ENCODE measurements around the gene FAM171A2.

The FAM171A2 gene

DNA sequence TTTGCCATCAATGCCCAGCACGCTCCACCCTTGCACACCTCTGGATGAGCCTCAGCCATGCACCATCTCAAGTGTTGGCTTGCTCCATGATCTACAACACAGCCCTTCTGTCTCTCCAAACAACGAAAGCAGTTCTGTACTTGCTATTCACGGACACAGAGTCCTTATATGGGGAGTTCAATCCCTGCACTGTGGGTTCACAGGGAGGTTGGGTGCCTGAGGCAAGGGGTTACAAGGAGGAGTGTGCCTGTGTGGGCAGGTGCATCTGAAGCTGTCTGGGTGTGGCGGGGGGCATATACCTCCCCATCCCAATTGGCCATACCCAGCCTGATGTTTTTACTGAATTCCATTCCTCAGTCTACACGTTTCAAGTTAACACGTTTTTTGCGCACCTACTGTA lies 49.6 kb downstream of the FAM171A2 start:
- ChIA-PET POLR2A (interaction anchor here (0.6 kb wide), 1 partner anchor 8 kb away, joined by 5 read pairs; no protein-coding TSS in a partner anchor), CTCF (interaction anchor here (1.6 kb wide), 1 partner anchor 17 kb away, joined by 3 read pairs; no protein-coding TSS in a partner anchor)
- no peak for DNase-seq (ENCODE audit: extremely low spot score)

DNA sequence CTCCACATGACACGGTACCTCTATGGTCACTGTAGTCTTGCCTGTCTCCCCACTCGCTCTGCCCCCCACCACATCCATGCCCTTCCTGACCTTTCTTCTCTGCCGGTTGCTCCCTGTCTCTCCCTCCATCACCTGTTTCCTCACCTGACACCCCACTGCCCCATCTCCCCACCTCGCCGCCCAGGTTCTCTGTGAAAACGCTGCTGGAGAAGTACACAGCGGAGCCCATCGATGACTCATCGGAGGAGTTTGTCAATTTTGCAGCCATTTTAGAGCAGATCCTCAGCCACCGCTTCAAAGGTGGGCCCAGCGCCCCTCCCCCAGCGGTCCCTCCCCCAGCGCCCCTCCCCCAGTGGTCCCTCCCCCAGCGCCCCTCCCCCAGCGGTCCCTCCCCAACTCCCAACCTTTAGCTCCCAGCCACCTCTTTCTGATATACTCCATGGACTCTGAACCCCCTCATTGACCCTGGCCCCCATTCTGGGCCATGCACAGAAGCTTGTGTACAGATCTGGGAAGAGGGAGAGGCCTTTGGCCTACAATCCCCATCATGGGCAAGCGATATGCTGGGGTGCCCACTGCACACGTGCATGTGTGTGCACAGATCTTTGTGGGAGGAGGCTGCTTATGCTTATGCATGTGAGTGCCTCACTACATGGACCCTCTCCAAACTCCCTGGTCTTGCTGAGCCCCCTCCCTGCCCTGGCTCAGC lies 51.1 kb downstream of the FAM171A2 start:
- no peak for DNase-seq (ENCODE audit: extremely low spot score)
- no peak for TF ChIP-seq CTCF (IDR thresholded peaks at IDR 0.05; ENCODE audit: control extremely low read depth, extremely low read depth, low read depth, missing control alignments)
- ChIA-PET POLR2A (interaction anchor here (0.5 to 0.6 kb wide), 2 partner anchors 83 to 194 kb away, joined by 4 to 6 read pairs; no protein-coding TSS in a partner anchor), CTCF (interaction anchor here (0.5 to 1.6 kb wide), 3 partner anchors 18 to 269 kb away, joined by 3 to 4 read pairs (median 3); no protein-coding TSS in a partner anchor)

More for the DNA sequence above, 49.6 kb downstream of the FAM171A2 start:
- no peak for TF ChIP-seq CTCF (IDR thresholded peaks at IDR 0.05; ENCODE audit: control extremely low read depth, extremely low read depth, low read depth, missing control alignments)

DNA sequence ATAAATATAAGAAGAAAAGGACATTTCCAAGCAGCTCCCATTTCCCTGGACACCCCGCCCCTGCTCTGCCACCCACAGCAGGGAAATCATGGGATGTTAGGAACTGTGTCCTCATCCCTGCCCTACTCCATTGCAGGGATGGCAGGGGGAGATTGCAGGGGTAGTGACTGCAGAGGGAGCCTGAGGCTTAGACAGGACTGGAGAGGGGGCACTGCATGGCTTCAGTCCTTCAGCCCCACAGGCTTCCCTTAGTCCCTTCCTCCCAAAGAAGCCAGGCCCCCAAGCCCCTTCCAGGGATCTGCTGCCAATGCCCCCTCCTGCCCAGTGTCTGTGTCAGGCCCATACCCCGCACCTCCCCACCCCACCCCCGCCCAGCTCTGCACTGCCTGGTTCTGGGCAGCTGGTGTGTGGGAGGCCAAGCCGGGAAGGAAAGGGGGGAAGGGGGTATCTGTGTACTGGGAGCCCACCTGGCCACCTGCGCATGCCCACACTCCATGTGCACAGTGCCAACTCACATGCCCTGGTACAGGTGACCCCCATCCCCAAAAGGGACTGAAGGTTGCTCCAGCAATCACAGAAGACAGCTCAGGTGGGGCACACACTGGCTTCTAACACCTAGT lies 52.0 kb downstream of the FAM171A2 start:
- POLR2A ChIA-PET, result interaction anchor here (0.5 kb wide), 1 partner anchor 84 kb away, joined by 4 read pairs; no protein-coding TSS in a partner anchor
- TF ChIP-seq CTCF (IDR thresholded peaks at IDR 0.05; ENCODE audit: control extremely low read depth, extremely low read depth, low read depth, missing control alignments), result no peak
- CTCF ChIA-PET, result interaction anchor here (1.3 to 1.7 kb wide), 3 partner anchors 66 to 102 kb away, joined by 3 to 5 read pairs (median 4); no protein-coding TSS in a partner anchor
- no peak for DNase-seq (ENCODE audit: extremely low spot score)

DNA sequence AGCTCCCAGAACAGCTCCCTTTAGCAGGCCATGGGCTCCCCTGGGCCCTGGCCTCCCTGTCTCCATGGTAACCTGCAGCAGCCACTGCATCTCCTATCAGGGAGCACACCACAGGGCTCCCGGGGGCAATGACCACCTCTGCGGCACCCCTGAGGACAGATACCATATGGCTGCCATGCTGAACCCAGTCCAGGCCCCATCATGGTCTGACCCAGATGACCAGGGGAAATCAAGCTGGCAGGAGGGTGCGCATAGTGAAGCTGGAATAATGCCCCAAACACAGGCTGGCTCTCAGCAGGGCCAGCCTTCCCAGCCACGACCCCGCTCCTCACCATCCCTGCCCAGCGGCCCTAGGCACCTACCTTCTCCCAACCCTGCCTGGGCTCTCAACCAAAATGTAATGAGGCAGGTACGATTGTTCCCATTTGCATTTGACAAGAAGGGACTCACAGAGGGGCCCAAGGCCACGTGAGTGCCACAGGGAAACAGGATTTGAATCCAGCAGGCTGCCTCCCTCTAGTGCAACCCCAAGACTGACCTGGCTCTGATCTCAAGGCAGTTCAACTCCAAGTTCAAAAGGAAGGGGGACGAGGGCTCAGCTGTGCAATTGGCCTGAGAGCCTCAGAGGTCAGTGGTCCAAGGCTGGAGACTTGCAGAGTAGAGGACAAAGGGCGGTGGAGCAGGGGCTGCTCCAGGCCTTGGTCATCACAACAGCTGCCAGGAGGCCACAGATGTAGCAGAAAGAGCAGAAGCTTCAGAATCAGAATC lies 52.9 kb downstream of the FAM171A2 start:
- no peak for DNase-seq (ENCODE audit: extremely low spot score)
- ChIA-PET CTCF (interaction anchor here (1.2 to 1.7 kb wide), 4 partner anchors 14 to 101 kb away, joined by 3 to 5 read pairs (median 5); partner anchors contain the start of gene GRN), POLR2A (no interaction called here)
- no peak for TF ChIP-seq CTCF (IDR thresholded peaks at IDR 0.05; ENCODE audit: control extremely low read depth, extremely low read depth, low read depth, missing control alignments)

GRCh38 chr17:44310188-44310587 lies 53.5 kb downstream of the FAM171A2 start:
- CTCF ChIA-PET, result interaction anchor here (1.2 to 1.7 kb wide), 4 partner anchors 14 to 100 kb away, joined by 3 to 5 read pairs (median 5); partner anchors contain the start of gene GRN

More at GRCh38 chr17:44310188-44310587, 53.5 kb downstream of the FAM171A2 start:
- no peak for DNase-seq (ENCODE audit: extremely low spot score)
- no peak for TF ChIP-seq CTCF (IDR thresholded peaks at IDR 0.05; ENCODE audit: control extremely low read depth, extremely low read depth, low read depth, missing control alignments)
- POLR2A ChIA-PET, result no interaction called here
